LNCaP clone FGC (cell line): ENCODE data around the gene C9orf40.

Source experiments
- DNase-seq: peaks from one replicate; pipeline ENCODE4 v3.0.0-alpha.2; 2011; ENCODE audit warnings: low read depth
- H3K4me3 ChIP-seq: 2 replicates; pipeline ENCODE4 v1.5.1; 2011; ENCODE audit warnings: mild to moderate bottlenecking, low read depth, low read length, control low read depth
- TF ChIP-seq, protein P1 (sequence below): IDR thresholded peaks from 2 replicates; pipeline ENCODE4 v1.5.1; 2012; ENCODE audit warnings: mild to moderate bottlenecking; ENCODE audit not compliant: control insufficient read depth, insufficient read depth; ENCODE audit errors: extremely low read depth

Gene C9orf40

DNA sequence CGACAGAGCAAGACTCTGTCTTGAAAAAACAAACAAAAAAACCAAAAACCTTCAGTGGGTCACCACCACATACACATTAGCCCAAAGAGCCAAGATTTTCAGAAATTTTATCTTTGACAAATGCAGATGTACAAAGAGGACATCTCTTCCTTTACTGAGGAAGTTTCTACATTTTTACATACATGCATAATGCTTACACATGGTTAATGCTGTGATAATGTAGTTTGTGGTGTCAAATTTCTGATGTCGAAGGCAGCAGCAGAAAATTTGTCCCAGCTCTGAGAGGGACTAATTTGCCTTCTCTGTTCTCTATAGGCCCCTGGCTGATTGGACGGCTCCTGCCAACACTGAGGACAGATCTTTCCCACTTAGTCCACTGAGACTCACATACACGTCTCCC, 24.6 kb upstream of the C9orf40 start:
- TF ChIP-seq, protein P1, sequence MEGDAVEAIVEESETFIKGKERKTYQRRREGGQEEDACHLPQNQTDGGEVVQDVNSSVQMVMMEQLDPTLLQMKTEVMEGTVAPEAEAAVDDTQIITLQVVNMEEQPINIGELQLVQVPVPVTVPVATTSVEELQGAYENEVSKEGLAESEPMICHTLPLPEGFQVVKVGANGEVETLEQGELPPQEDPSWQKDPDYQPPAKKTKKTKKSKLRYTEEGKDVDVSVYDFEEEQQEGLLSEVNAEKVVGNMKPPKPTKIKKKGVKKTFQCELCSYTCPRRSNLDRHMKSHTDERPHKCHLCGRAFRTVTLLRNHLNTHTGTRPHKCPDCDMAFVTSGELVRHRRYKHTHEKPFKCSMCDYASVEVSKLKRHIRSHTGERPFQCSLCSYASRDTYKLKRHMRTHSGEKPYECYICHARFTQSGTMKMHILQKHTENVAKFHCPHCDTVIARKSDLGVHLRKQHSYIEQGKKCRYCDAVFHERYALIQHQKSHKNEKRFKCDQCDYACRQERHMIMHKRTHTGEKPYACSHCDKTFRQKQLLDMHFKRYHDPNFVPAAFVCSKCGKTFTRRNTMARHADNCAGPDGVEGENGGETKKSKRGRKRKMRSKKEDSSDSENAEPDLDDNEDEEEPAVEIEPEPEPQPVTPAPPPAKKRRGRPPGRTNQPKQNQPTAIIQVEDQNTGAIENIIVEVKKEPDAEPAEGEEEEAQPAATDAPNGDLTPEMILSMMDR = no peak
- no peak overlapping the region for H3K4me3 ChIP-seq
- DNase-seq = no peak

DNA sequence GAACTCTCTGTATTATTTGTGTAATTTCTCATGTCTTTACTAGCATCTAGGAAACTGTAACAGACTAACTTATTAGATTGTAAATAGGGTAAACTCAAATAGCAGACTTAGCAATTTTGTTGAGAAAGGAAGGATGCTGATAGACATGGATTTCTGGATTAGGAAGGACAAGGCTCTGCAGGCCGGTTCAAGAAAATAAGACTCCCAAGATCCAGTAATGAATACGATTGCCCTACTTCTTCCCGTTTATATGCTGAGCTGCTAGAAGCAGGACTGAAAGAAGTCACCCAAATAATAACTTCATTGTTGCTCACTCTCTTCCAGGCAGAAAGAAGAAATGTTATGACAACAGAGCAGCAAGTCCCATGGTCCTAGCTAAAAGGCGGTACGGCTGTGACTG, 22.8 kb upstream of the C9orf40 start:
- TF ChIP-seq, protein P1 = no peak
- no peak for DNase-seq
- no peak overlapping the region for H3K4me3 ChIP-seq

- no peak overlapping the region for H3K4me3 ChIP-seq
- TF ChIP-seq, protein P1 = no peak
- DNase-seq = no peak
These were observed 21.8 kb upstream of the C9orf40 start for GRCh38 chr9:74974558-74974957.

DNA sequence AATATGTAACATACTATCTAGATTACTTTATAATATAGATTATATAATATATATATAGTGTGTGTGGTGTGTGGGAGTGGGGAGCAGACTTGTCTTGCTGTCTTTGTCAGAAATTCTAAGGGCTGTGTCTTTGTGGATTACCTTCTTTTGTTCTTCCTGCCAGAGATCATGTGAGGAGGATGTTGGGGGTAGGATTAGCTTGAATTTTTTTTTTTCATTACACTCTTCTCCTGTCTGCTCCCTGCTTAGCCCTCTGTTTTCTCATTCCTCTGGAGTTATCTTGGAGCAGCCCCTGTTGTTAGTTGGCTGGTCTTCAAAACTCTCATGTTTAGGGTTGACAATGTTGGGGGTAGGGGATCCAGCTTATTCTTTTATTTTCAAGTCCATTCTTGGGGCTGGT, 21.0 kb upstream of the C9orf40 start:
- no peak overlapping the region for H3K4me3 ChIP-seq
- DNase-seq = no peak
- TF ChIP-seq, protein P1 = no peak

DNA sequence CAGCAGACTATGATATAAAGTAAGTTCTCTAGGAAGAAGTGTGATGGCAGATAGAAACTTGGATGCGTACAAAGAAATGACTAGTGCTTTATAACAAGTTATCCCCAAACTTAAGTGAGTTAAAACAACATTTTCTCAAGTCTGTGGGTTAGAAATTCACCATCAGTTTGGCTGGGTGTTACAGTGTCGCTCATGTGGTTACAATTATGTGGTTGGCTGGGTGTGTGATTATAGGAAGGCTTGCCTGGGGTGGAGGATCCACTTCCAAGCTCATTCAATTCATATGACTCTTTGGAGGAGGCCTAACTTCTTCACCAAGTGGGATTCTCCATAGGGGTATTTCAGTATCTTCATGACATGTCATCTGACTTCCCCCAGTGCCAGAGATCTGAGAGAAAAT, 10.3 kb upstream of the C9orf40 start:
- no peak for DNase-seq
- TF ChIP-seq, protein P1 = no peak
- H3K4me3 ChIP-seq = no peak overlapping the region

DNA sequence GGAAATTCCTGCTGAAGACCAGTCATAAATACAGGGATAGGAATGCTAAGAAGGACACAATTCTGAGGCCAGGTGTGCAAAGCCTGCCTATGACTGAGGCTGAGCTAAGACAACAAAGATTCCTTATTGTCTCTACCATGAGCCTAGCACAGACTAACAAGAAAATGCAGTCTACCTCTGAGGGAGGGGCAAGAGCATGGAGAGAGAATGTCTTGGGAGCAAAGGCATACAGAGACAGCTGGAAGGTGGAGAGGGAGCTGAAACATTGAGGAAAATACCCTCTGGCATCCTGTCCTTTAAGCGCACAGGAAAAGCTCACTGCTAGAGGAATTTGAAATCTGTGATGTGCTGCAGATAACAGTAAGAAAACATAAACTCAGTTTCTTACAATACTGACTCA, 8.8 kb upstream of the C9orf40 start:
- DNase-seq = no peak
- H3K4me3 ChIP-seq = no peak overlapping the region
- TF ChIP-seq, protein P1 = no peak

DNA sequence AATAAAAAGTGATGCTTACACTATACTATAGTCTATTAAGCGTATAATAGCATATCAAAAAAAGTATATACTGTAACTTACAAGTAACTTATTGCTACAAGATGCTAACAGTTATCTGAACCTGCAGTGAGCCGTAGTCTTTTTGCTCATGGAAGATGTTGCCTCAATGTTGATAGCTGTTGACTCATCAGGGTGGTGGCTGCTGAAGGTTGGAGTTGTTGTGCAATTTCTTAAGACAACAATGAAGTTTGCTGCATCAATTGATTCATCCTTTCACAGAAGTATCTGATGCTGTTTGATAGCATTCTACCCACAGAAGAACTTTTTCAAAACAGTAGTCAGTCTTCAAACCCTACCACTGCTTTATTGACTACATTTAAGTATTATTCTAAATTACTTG, 7.8 kb upstream of the C9orf40 start:
- TF ChIP-seq, protein P1 = no peak
- DNase-seq = no peak

More for the DNA sequence above, 7.8 kb upstream of the C9orf40 start:
- H3K4me3 ChIP-seq = no peak overlapping the region
